Hematopoietic multipotent progenitor cell treated with erythropoietin and hydrocortisone succinate and interleukin-3 and kit ligand, for 6 days (in vitro differentiated cells): ENCODE data around the gene FAM193A.
A peak's percentile ranks its signal among the peaks of the same experiment; 100 is the strongest.
"Not testable (repeated sequence)": the region's sequence is repeated elsewhere in the genome, so short reads cannot be mapped to it uniquely, and the experiment has no call there.

Experiments used
- DNase-seq: peaks from one replicate; pipeline ENCODE4 v3.0.0-alpha.2; 2015

FAM193A gene

DNA sequence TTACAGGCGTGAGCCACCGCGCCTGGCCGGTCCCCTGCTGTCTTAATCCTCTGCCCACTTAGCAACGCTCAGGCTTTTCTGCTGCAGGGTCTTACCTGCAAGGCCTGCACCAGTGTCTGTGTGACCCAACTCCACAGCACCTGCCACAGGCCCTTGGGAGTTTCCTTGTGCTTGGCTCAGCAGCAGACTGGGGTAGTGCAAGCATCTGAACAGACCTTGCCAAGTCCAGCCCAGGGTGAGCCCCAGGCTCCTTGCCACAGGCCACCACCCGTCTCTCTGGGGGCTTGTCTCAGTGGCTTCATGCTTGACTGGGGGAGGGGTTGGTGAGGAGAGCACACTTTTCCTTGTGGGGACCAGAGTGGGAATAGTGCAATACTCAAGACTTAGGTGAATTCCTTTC is 87.0 kb downstream of the FAM193A start:
- DNase-seq: peak; percentile 11

DNA sequence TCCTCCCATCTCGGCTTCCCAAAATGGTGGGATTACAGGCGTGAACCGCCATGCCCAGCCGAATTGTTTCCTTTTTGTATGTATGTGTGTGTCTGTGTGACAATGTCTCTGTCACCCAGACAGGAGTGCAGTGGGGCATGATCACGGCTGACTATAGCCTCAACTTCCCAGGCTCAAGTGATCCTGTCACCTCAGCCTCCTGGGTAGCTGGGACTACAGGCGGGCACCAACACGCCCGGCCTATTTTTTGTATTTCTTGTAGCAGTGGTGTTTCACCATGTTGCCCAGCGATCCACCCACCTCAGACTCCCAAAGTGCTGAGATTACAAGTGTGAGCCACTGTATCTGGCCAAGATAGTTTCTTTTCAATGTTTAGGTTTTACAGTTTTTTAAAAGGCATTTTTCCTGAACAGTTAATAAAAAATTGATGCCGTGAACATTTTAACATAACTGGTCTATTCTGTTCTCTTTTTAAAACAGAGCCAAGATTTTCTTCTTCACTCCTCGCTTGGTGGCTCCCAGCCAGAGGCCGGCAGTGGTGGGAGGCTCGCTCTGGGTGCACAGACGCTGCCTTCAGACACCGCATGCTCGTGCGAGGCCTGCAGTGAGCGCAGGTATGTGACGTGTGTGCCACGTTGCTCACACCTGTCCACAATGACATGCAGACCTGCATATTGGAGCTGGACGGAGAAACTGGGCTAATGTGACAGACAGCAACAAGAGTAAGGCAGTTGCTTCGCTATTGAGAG is 88.5 kb downstream of the FAM193A start:
- no peak for DNase-seq

GRCh38 chr4:2626231-2626630 is 89.8 kb downstream of the FAM193A start:
- DNase-seq: no peak

DNA sequence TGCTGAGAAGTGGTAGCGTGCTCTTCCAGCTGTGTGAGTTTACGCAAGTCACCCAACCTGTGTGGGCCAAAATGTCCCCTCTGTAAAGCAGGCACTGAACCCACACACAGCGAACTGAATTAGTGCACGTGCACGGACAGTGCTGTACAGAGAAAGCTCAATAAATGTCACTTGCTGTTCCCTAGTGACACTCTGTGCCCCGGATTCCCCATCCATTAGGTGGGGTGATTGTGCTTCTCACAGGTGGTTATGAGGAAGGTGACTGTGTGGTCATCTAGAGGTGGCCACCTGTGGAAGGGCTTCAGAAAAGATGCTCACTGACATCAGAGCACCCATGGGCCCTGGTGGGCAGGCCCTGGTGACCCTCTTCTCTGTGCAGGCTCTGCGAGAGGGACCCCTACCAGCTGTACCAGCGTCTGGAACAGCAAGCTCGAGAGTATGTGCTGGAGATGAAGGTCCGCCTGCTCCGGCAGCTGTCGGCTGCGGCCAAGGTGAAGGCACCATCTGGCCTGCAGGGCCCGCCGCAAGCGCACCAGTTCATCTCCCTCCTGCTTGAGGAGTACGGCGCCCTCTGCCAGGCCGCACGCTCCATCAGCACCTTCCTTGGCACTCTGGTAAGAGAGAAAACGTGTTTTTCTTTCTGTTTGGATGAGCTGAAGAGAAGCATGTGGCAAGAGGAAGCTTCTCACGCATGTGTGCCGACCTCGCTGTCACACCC is 94.3 kb downstream of the FAM193A start:
- no peak for DNase-seq

- no peak for DNase-seq
Observed at GRCh38 chr4:2634014-2634413, 97.6 kb downstream of the FAM193A start.

DNA sequence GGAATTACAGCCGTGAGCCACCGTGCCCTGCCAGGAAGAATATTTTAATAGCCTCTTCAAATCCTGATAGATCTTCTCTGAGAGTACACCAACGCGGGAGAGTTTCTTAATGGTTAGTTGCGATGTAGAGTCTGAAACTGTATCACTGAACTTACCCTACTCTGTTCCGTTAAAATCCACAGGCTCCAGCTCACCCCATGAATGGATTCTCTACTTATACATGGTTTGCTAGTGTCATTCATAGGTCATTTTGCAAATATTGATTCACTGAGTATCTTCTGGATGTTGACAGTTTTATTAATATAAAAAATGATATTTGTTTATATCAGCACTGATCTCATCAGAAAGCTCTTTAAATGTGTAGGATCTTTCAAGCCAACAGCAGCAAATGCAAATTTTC is 99.9 kb downstream of the FAM193A start:
- no peak for DNase-seq

DNA sequence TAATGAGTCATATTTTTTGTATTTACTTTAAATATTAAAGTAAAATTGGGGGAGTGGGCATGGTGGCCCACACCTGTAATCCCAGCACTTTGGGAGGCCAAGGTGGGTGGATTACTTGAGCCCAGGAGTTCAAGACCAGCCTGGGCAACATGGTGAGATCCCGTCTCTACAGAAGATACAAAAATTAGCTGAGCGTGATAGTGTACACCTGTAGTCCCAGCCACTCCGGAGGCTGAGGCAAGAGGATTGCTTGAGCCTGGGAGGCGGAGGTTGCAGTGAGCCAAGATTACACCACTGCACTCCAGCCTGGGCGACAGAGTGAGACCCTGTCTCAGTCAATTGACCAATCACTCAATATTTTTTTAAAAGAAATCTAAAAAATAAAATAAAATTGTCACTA is 100.5 kb downstream of the FAM193A start:
- not testable (repeated sequence) for DNase-seq

- DNase-seq: no peak
Observed at GRCh38 chr4:2637956-2638552, 101.6 kb downstream of the FAM193A start.

DNA sequence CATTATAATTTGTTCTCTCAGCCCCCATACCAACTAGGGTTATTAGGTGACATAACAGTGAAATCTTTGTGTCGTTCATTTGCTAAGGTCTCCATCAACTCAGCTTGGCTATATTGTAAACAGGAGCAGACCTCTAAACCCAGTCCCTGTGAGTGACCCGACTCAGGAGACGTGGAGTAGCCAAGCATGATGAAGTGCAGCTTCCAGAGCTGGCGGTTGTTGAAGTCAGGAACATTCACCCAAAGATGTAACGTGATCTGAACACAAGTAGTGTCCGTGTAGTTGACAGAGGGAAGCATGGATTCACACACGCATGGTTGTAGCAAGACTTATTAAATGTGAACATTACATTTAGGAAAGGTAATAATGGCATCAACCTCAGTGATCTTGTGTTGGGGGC is 102.3 kb downstream of the FAM193A start:
- no peak for DNase-seq

GRCh38 chr4:2642968-2643367 is 106.5 kb downstream of the FAM193A start:
- no peak for DNase-seq

DNA sequence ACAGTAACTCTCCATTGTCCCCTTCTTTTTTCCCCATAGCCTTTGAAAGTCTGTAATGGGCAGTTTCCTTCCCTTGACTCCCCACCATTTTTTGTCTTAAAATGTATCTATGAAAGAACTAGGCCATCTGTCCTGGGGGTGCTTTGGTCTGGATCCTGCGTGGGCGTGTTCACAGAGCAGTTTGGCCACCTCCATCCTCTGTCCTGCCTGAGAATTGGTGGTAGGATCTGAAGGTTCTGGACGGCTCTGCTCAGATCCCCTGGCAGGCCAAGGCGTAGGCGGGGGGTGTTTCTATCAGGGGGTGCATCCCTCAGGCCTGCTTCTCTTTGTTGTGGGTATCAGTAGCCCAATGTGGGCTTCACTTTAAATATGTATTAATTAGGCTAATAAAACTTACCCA is 107.1 kb downstream of the FAM193A start:
- no peak for DNase-seq

DNA sequence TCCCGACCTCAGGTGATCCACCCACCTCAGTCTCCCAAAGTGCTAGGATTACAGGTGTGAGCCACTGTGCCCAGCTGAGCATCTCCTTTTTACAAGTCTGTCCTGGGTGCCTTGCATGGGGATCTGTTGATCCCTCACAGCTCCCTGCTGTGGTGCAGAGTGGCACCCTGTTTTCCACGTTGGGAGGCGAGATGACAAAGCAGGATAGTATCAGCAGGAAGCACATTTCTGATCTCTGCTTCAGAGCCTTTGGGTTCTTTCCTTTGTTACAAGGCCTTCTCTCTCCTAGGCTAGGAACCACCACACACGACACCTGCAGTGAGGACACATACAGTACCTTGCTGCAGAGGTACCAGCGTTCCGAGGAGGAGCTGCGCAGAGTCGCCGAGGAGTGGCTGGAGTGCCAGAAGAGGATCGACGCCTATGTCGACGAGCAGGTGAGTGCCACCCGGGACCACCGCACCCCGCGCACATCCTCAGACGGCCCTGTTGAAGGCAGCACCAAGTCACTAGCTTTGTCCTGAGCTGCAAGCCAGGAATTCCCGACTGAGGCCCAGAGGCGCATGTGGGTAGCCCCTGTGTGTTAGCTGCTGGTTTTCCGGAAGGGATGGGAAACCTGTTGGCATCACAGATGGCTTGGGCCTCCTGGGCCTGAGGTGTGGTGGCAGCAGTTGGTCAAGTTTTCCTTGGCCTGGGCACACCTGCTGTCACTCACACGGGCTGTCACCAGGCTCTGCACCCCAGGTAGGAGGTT is 110.1 kb downstream of the FAM193A start:
- peak; percentile 69 for DNase-seq

GRCh38 chr4:2647403-2648158 is 111.1 kb downstream of the FAM193A start:
- no peak for DNase-seq

DNA sequence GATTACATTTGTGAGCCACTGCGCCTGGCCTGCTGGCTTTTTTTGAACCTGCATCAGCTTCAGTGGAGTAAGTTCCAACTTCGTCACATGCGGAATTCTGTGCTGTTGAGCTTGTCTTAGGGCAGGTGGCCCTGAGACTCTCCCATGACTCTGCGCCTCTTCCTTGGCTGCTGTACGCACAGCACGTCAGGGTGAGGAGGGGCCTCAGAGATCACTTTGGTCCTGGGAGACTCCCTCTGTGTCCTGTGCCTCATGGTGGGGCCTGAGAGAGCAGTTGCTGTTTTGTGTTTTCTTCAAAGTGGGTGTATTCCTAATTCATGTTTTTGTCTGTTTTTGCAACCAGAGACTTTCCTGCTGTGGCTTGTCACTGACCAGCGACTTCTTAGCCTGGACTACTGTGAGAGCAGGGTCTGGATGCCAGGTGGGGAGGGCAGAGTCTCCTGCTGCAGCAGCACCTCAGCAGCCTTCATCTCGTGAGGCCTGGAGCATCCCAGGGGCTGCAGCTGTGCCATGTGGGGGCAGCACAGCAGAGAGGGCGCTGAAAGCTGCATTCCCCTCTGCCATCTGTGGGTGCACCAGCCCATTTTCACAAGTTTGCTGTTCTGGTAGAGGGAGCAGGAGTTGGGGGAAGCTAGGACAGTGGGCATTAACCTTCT is 111.8 kb downstream of the FAM193A start:
- DNase-seq: no peak

DNA sequence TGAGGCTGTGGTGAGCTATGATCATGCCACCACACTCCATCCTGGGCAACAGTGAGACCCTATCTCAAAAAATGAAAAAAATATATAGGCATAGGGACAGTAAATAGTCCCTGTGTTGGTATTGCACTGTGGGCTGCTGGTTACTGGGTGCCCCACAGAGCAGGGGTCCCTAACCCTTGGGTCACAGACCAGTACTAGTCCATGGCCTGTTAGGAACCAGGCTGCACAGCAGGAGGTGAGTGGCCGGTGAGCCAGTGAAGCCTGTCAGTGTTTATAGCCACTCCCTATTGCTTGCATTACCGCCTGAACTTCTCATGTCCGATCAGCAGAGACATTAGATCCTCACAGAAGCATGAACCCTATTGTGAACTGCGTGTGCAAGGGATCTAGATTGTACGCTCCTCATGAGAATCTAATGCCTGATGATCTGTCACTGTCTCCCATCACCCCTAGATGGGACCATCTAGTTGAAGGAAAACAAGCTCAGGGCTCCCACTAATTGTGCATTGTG is 113.2 kb downstream of the FAM193A start:
- DNase-seq: no peak

GRCh38 chr4:2650276-2650675 is 113.8 kb downstream of the FAM193A start:
- no peak for DNase-seq

DNA sequence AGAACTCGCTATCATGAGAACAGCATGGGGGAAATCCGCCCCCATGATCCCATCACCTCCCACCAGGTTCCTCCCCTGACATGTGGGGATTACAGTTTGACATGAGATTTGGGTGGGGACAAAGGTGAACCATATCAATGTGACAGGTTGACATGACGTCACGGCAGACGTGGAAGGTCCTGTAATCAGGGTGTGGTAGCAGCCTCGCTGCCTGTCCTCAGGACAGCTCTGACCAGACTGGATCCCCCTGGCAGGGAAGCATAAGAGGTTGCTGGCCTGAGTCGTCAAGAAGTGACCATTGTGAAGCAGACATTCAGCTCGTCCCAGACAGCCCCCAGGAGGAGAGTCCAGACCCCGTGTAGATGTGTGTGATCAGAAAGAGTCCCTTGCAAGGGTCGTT is 115.1 kb downstream of the FAM193A start:
- DNase-seq: no peak

DNA sequence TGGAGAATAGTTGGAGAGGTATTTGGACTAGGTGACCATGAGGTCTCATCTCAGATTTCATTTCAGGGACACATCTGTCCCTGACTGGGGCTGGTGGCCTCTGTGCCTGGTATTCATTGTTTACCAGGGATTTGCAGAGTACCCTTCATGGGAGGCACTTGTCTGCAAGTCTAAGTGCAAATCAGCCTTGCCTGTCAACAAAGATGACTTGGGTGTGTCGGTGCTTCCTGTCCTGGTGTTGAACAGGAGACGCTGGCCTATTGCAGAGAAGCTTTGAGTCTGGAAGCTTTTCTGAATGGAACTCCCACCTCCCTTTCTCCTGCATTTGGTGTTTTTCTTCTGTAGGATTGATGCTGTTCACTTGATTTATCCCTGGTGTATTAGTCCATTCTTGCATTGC is 115.6 kb downstream of the FAM193A start:
- DNase-seq: no peak

GRCh38 chr4:2652415-2653160 is 116.1 kb downstream of the FAM193A start:
- DNase-seq: peak; percentile 14

GRCh38 chr4:2660596-2661211 is 124.3 kb downstream of the FAM193A start:
- no peak for DNase-seq

DNA sequence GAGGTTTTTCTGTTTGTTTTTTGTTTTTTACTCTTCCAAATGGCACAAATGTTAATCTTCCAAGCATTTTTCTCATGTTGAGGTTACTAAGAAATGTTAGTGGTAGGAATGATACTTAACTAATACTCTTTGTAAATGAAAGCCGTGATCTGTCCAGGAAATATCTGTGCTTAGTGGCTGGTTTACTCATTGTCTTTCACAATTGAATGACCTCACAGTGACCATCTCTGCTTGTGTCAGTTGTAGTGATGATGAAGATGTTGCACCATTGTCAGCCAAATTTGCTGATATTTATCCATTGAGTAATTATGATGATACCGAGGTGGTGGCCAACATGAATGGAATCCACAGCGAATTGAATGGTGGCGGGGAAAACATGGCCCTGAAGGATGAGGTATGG is 126.2 kb downstream of the FAM193A start:
- DNase-seq: peak; percentile 35
